SK-N-SH (cell line): ENCODE data around the gene MAP3K7CL. TPM values are rescaled to one million over a fixed set of nuclear protein-coding genes. Genes with fewer than 3 reads are reported as not detected.

ENCODE experiments used
- CTCF ChIA-PET: fragments of 300-600, 350-600 bp; formaldehyde crosslinking; extraction: SDS; loops from one replicate; lab custom pipeline; 2021; lab: Yijun Ruan, JAX
- POLR2A ChIA-PET: fragments of 350-600 bp; sonication (Branson Sonifier 250); formaldehyde crosslinking; extraction: SDS; loops from one replicate; lab custom pipeline; 2020; ENCODE audit warnings: antibody characterized with exemption, inconsistent platforms; lab: Yijun Ruan, JAX
- DNase-seq: peaks from one replicate; pipeline ENCODE4 v3.0.0; 2012
- H2AFZ ChIP-seq: fragments of 200-600 bp; sonication (generic); 2 replicates; pipeline ENCODE4 v1.8.1; 2016; ENCODE audit warnings: antibody characterized with exemption, mild to moderate bottlenecking, low read depth
- H3F3A ChIP-seq: fragments of 200-600 bp; sonication (generic); replicated peaks from 2 replicates; pipeline ENCODE3; 2016; ENCODE audit warnings: antibody characterized with exemption, mild to moderate bottlenecking; ENCODE audit not compliant: insufficient read depth
- H3K27ac ChIP-seq, 2 experiments: fragments of 200-500 bp in 1 of 2; fragments of 200-600 bp in 1 of 2; sonication (Bioruptor generic) in 1 of 2; sonication (generic), shearing (Covaris generic) in 1 of 2; 2 replicates each; pipeline versions ENCODE4 v1.5.1 to v1.6.1; 2014 to 2016; ENCODE audit warnings: low read depth in 2 of 2, inconsistent platforms in 1 of 2, low read length in 1 of 2, mild to moderate bottlenecking in 1 of 2, mixed read lengths in 1 of 2
- H3K27me3 ChIP-seq: fragments of 200-600 bp; sonication (generic), shearing (Covaris generic); 2 replicates; pipeline ENCODE4 v1.6.1; 2016; ENCODE audit warnings: mixed run types; ENCODE audit not compliant: insufficient read depth
- H3K36me3 ChIP-seq, 2 experiments: fragments of 200-500 bp in 1 of 2; fragments of 200-600 bp in 1 of 2; sonication (Bioruptor generic) in 1 of 2; sonication (generic) in 1 of 2; replicated peaks in 1 of 2; 2 replicates each; pipeline versions ENCODE3 to v1.5.1; 2014 to 2016; ENCODE audit warnings: low read length in 1 of 2, mild to moderate bottlenecking in 1 of 2; ENCODE audit not compliant: insufficient read depth in 2 of 2, control insufficient read depth in 1 of 2
- H3K4me1 ChIP-seq, 2 experiments: fragments of 200-500 bp in 1 of 2; fragments of 200-600 bp in 1 of 2; sonication (Bioruptor generic) in 1 of 2; sonication (generic), shearing (Covaris generic) in 1 of 2; 2 replicates each; pipeline versions ENCODE4 v1.5.1 to v1.6.1; 2014 to 2016; ENCODE audit warnings: low read depth in 1 of 2, low read length in 1 of 2, mixed run types in 1 of 2; ENCODE audit not compliant: insufficient read depth in 2 of 2, control insufficient read depth in 1 of 2
- H3K4me2 ChIP-seq: fragments of 200-600 bp; sonication (generic), shearing (Covaris generic); 2 replicates; pipeline ENCODE4 v1.6.1; 2017; ENCODE audit warnings: mixed run types
- H3K4me3 ChIP-seq, 2 experiments: fragments of 200-500 bp in 1 of 2; fragments of 200-600 bp in 1 of 2; sonication (Bioruptor generic) in 1 of 2; sonication (generic), shearing (Covaris generic) in 1 of 2; 2 replicates each; pipeline versions ENCODE4 v1.5.1 to v1.8.1; 2014 to 2016; ENCODE audit warnings: low read depth in 2 of 2, inconsistent platforms in 1 of 2, low read length in 1 of 2, mild to moderate bottlenecking in 1 of 2, mixed read lengths in 1 of 2, moderate library complexity in 1 of 2
- H3K79me2 ChIP-seq: fragments of 200-600 bp; sonication (generic); 2 replicates; pipeline ENCODE4 v1.8.1; 2017; ENCODE audit warnings: mild to moderate bottlenecking; ENCODE audit not compliant: insufficient read depth
- H3K9ac ChIP-seq: fragments of 200-600 bp; sonication (generic); 2 replicates; pipeline ENCODE4 v1.6.1; 2017; ENCODE audit warnings: mixed run types
- H3K9me2 ChIP-seq: fragments of 200-600 bp; sonication (generic); 2 replicates; pipeline ENCODE4 v1.6.1; 2017; ENCODE audit warnings: mixed run types
- H3K9me3 ChIP-seq: fragments of 200-600 bp; sonication (generic); 2 replicates; pipeline ENCODE4 v1.6.1; 2017; ENCODE audit warnings: mixed run types, mild to moderate bottlenecking, moderate library complexity
- H4K20me1 ChIP-seq: fragments of 200-600 bp; sonication (generic); 2 replicates; pipeline ENCODE4 v1.6.1; 2017; ENCODE audit warnings: mild to moderate bottlenecking, mixed run types; ENCODE audit not compliant: insufficient read depth
- ELF1 ChIP-seq: IDR thresholded peaks from 2 replicates; pipeline ENCODE4 v1.4.0; 2012
- EP300 ChIP-seq, 2 experiments: IDR thresholded peaks; 2 replicates each; pipeline versions ENCODE4 v1.4.0 to v1.6.1; 2012; ENCODE audit warnings: borderline replicate concordance in 1 of 2, low read depth in 1 of 2, low read length in 1 of 2
- FOXJ3 ChIP-seq: sonication (generic); formaldehyde crosslinking; IDR thresholded peaks from 2 replicates; pipeline ENCODE4 v1.5.1; 2020; ENCODE audit warnings: mild to moderate bottlenecking, missing genetic modification reagents
- FOXM1 ChIP-seq: IDR thresholded peaks from 2 replicates; pipeline ENCODE4 v1.4.0; 2012; ENCODE audit warnings: low read depth, mild to moderate bottlenecking
- JUND ChIP-seq: IDR thresholded peaks from 2 replicates; pipeline ENCODE4 v1.4.0; 2012
- POLR2AphosphoS5 ChIP-seq: IDR thresholded peaks from 2 replicates; pipeline ENCODE4 v1.6.1; 2012; ENCODE audit warnings: low read depth, low read length
- RXRA ChIP-seq: IDR thresholded peaks from 2 replicates; pipeline ENCODE4 v1.4.0; 2012; ENCODE audit warnings: low read depth, mild to moderate bottlenecking, borderline replicate concordance
- SIN3A ChIP-seq: IDR thresholded peaks from 2 replicates; pipeline ENCODE4 v1.6.1; 2012; ENCODE audit warnings: low read depth, mild to moderate bottlenecking, low read length, moderate library complexity, borderline replicate concordance
- TAF1 ChIP-seq: IDR thresholded peaks from 2 replicates; pipeline ENCODE4 v1.6.1; 2012; ENCODE audit warnings: low read depth, mild to moderate bottlenecking, low read length, moderate library complexity, borderline replicate concordance
- TCF12 ChIP-seq: IDR thresholded peaks from 2 replicates; pipeline ENCODE4 v1.4.0; 2012
- TEAD4 ChIP-seq: IDR thresholded peaks from 2 replicates; pipeline ENCODE4 v1.4.0; 2012; ENCODE audit warnings: mild to moderate bottlenecking, borderline replicate concordance; ENCODE audit not compliant: insufficient read depth
- YY1 ChIP-seq: IDR thresholded peaks from 2 replicates; pipeline ENCODE4 v1.4.0; 2012; ENCODE audit warnings: low read depth, mild to moderate bottlenecking
- WGBS: methylation state at CpG from one replicate; pipeline ENCODE4 v1.1.6; 2017; ENCODE audit warnings: low lambda C conversion rate; 5-methylcytosine and 5-hydroxymethylcytosine counted together
- polyA plus RNA-seq, 3 experiments: library from polyadenylated mRNA; depleted of rRNA; stranded (reverse); fragments of >200 nt; gene quantifications; 2 replicates each; pipeline ENCODE4 v1.2.3, GENCODE V29; 2012
- TF ChIP-seq, protein P1 (sequence below): IDR thresholded peaks from 2 replicates; pipeline ENCODE4; 2012
- TF ChIP-seq, protein P2 (sequence below): IDR thresholded peaks from 2 replicates; pipeline ENCODE4 v1.6.1; 2012; ENCODE audit warnings: mild to moderate bottlenecking, low read depth, low read length, moderate library complexity
- TF ChIP-seq, protein P3 (sequence below): IDR thresholded peaks from 2 replicates; pipeline ENCODE4 v1.4.0; 2012; ENCODE audit warnings: low read depth, borderline replicate concordance

Gene MAP3K7CL
- polyA plus RNA-seq, 1 of the 3 experiments (the other 2 are of a cell fraction) = 2.3 TPM

GRCh38 chr21:29194847-29195246 lies 64.4 kb downstream of the MAP3K7CL start:
- H3K79me2 ChIP-seq = peaks cover 50% of the 10 kb centered on the region
- no peak for DNase-seq
- H3K36me3 ChIP-seq = no peaks in the 10 kb centered on the region
- ChIA-PET CTCF (interaction anchor here (0.6 to 1.0 kb wide), 3 partner anchors 9 to 21 kb away, joined by 3 read pairs; no protein-coding TSS in a partner anchor), POLR2A (no interaction called here)
- H3K4me1 ChIP-seq = peaks cover 4 to 11% of the 10 kb centered on the region in 2 experiments
- no peaks in the 10 kb centered on the region for H4K20me1 ChIP-seq
- H3K9ac ChIP-seq = peak overlapping the region; percentile 92
- H3K4me3 ChIP-seq = peak overlapping the region; percentile 50 to 64
- peak overlapping the region; percentile 67 for H2AFZ ChIP-seq
- H3F3A ChIP-seq = peaks cover 50% of the 10 kb centered on the region
- 11% methylated on average over 3 of the region's 3 CpGs for WGBS
- H3K9me2 ChIP-seq = no peaks in the 10 kb centered on the region
- H3K4me2 ChIP-seq = peak overlapping the region; percentile 81
- H3K27ac ChIP-seq = peak overlapping the region; percentile 78 to 97
- TF ChIP-seq, protein P1, sequence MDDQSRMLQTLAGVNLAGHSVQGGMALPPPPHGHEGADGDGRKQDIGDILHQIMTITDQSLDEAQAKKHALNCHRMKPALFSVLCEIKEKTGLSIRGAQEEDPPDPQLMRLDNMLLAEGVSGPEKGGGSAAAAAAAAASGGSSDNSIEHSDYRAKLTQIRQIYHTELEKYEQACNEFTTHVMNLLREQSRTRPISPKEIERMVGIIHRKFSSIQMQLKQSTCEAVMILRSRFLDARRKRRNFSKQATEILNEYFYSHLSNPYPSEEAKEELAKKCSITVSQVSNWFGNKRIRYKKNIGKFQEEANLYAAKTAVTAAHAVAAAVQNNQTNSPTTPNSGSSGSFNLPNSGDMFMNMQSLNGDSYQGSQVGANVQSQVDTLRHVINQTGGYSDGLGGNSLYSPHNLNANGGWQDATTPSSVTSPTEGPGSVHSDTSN = 0 out of 2 replicates have a peak, but pooled peaks have one; percentile 8
- TF ChIP-seq RXRA (0 out of 2 replicates have a peak, but pooled peaks have one; percentile 38), TAF1 (0 out of 2 replicates have a peak, but pooled peaks have one; percentile 35), POLR2AphosphoS5 (peak; percentile 10; the same call in 1 of the 2 replicates), EP300 (IDR thresholded peaks at IDR 0.05; ENCODE audit: borderline replicate concordance in 1 of 2, low read depth in 1 of 2, low read length in 1 of 2) (peak in 1 of 2 experiments; percentile 33; a peak in 1 of 4 replicates)
- TF ChIP-seq, protein P2, sequence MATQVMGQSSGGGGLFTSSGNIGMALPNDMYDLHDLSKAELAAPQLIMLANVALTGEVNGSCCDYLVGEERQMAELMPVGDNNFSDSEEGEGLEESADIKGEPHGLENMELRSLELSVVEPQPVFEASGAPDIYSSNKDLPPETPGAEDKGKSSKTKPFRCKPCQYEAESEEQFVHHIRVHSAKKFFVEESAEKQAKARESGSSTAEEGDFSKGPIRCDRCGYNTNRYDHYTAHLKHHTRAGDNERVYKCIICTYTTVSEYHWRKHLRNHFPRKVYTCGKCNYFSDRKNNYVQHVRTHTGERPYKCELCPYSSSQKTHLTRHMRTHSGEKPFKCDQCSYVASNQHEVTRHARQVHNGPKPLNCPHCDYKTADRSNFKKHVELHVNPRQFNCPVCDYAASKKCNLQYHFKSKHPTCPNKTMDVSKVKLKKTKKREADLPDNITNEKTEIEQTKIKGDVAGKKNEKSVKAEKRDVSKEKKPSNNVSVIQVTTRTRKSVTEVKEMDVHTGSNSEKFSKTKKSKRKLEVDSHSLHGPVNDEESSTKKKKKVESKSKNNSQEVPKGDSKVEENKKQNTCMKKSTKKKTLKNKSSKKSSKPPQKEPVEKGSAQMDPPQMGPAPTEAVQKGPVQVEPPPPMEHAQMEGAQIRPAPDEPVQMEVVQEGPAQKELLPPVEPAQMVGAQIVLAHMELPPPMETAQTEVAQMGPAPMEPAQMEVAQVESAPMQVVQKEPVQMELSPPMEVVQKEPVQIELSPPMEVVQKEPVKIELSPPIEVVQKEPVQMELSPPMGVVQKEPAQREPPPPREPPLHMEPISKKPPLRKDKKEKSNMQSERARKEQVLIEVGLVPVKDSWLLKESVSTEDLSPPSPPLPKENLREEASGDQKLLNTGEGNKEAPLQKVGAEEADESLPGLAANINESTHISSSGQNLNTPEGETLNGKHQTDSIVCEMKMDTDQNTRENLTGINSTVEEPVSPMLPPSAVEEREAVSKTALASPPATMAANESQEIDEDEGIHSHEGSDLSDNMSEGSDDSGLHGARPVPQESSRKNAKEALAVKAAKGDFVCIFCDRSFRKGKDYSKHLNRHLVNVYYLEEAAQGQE = no peak
- no peaks in the 10 kb centered on the region for H3K9me3 ChIP-seq
- H3K27me3 ChIP-seq = no peaks in the 10 kb centered on the region

DNA sequence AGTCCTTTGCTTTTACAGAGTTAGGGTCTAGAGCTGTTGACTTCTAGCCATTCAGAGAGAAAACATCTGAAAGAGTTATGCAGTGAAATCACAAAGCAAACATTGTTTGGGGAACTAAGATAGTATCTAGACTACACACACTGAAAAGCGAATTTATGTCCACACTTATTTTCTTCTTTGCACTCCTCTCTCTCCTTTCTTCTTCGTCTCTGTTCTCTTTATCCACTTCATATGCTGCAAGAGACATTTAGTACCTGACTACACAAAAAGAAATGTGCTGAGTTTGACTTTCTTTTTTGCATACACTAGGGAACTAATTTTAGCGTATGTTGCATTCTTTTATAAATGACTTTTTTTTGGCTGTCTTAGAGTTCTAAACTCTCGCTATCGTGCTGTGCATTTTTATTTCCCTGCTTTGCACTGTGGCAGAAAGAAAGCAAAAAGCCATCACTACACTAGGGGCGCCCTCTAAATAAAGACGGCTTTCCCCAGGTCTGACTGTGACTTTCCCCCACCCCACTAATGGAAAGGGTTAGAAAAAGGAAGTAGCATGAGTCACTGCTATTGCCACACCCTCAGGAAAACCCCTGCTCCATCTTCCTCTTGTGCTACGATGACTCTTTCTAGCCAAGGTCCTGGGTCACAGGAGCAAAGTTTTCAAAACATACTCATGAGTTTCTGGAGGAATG lies 65.7 kb downstream of the MAP3K7CL start:
- H3K9me2 ChIP-seq = no peaks in the 10 kb centered on the region
- H3K9ac ChIP-seq = peak overlapping the region; percentile 92
- H3K4me1 ChIP-seq = peaks cover 4 to 11% of the 10 kb centered on the region in 2 experiments
- peak overlapping the region; percentile 31 for H2AFZ ChIP-seq
- 3% methylated on average over 8 of the region's 8 CpGs for WGBS
- no peaks in the 10 kb centered on the region for H3K27me3 ChIP-seq
- peaks cover 0 to 3% of the 10 kb centered on the region in 2 experiments for H3K36me3 ChIP-seq
- DNase-seq = peak; percentile 16
- H3K9me3 ChIP-seq = peaks cover 4% of the 10 kb centered on the region; the same call in 1 of the 2 replicates
- peak overlapping the region; percentile 50 to 64; a peak in 3 of 4 replicates for H3K4me3 ChIP-seq
- CTCF ChIA-PET = interaction anchor here (1.0 kb wide), 1 partner anchor 10 kb away, joined by 3 read pairs; no protein-coding TSS in a partner anchor
- H3K79me2 ChIP-seq = peaks cover 62% of the 10 kb centered on the region
- POLR2A ChIA-PET = no interaction called here
- peak overlapping the region; percentile 78 to 97 for H3K27ac ChIP-seq
- H4K20me1 ChIP-seq = no peaks in the 10 kb centered on the region
- H3F3A ChIP-seq = peaks cover 46% of the 10 kb centered on the region
- peak overlapping the region; percentile 81 for H3K4me2 ChIP-seq
- TF ChIP-seq, protein P2 = peak; percentile 26; the same call in 1 of the 2 replicates
- TF ChIP-seq ELF1 (peak; percentile 61), SIN3A (peak; percentile 71; the same call in 1 of the 2 replicates), TCF12 (peak; percentile 65), YY1 (no peak), JUND (peak; percentile 86), FOXJ3 (CRISPR knock-in tag) (no peak), FOXM1 (0 out of 2 replicates have a peak, but pooled peaks have one; percentile 45), POLR2AphosphoS5 (peak; percentile 58; the same call in 1 of the 2 replicates), TEAD4 (peak; percentile 34; the same call in 1 of the 2 replicates), EP300 (IDR thresholded peaks at IDR 0.05; ENCODE audit: borderline replicate concordance in 1 of 2, low read depth in 1 of 2, low read length in 1 of 2) (peak in 1 of 2 experiments; percentile 53; a peak in 1 of 4 replicates)
- TF ChIP-seq, protein P3, sequence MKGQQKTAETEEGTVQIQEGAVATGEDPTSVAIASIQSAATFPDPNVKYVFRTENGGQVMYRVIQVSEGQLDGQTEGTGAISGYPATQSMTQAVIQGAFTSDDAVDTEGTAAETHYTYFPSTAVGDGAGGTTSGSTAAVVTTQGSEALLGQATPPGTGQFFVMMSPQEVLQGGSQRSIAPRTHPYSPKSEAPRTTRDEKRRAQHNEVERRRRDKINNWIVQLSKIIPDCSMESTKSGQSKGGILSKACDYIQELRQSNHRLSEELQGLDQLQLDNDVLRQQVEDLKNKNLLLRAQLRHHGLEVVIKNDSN = no peak
